IPS-15b (cell line): ENCODE measurements around the gene MVP.
A peak's percentile ranks its signal among the peaks of the same experiment; 100 is the strongest.
"Not testable (repeated sequence)": the region's sequence is repeated elsewhere in the genome, so short reads cannot be mapped to it uniquely, and the experiment has no call there.

Experiments used
- H3K27me3 ChIP-seq: one replicate; pipeline ENCODE4 v1.6.1; 2013; ENCODE audit warnings: low read length; ENCODE audit not compliant: control insufficient read depth, insufficient read depth
- H3K36me3 ChIP-seq: one replicate; pipeline ENCODE4 v1.6.1; 2013; ENCODE audit warnings: low read length; ENCODE audit not compliant: control insufficient read depth, insufficient read depth
- H3K4me1 ChIP-seq: one replicate; pipeline ENCODE4 v1.6.1; 2013; ENCODE audit warnings: mild to moderate bottlenecking, low read length; ENCODE audit not compliant: control insufficient read depth, insufficient read depth
- H3K4me3 ChIP-seq: one replicate; pipeline ENCODE4 v1.5.1; 2013; ENCODE audit warnings: low read depth, low read length
- H3K9ac ChIP-seq: one replicate; pipeline ENCODE4 v1.6.1; 2013; ENCODE audit warnings: low read depth, mild to moderate bottlenecking, low read length
- H3K9me3 ChIP-seq: one replicate; pipeline ENCODE4 v1.6.1; 2013; ENCODE audit warnings: mild to moderate bottlenecking, low read length; ENCODE audit not compliant: control insufficient read depth, insufficient read depth

Gene MVP

DNA sequence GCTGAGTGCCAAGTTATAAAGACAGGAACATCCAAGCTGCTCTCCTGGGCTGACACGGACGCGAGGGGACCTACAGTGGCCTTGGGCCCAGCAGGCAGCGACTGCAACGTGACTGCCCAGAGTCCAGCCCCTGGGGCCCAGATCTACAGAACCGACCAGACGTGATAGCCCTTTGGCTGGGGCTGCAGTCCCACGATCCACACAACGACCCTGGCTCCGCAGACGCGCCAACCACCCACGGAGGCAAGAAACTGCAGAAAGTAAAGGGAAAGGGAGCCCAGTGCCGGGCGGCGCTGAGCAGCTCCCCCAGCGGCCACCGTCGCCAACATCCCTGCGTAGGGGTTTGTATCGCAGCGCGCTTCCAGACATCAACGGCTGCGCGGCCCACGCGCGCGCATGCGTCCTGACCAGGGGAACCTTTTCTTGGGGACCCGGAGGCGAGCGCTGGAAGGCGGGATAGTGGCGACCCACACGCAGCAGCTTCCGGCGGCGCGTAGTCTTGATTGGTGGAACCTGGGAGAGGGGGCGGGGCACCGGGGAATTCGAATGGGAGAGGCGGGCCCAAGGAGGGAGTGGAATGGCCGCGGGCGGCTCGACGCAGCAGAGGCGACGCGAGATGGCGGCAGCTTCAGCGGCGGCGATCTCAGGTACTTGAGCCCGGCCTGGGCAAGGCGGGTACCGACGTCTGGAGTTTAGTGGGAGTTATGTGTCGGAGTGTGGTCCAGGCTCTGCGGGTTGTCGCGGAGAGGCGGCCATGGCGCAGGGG is 29.9 kb upstream of the MVP start, which contains the start of gene KIF22:
TSS of gene KIF22 (plus strand) at position 569 of the 766 bp plus-strand sequence. CDS start at position 578, 9 bp downstream.
- Histone ChIP-seq H3K4me3 (peak within 1 kb of the TSS; percentile 98), H3K9ac (peak within 1 kb of the TSS; percentile 99), H3K4me1 (peaks cover 11% of the 10 kb centered on the region), H3K9me3 (no peaks in the 10 kb centered on the region), H3K27me3 (peaks cover 3% of the 10 kb centered on the region), H3K36me3 (peaks cover 5% of the 10 kb centered on the region)

- H3K36me3 ChIP-seq = peaks cover 5% of the 10 kb centered on the region
- peak overlapping the region; percentile 98 for H3K4me3 ChIP-seq
- H3K9ac ChIP-seq = peak overlapping the region; percentile 80
- peaks cover 3% of the 10 kb centered on the region for H3K27me3 ChIP-seq
- peaks cover 11% of the 10 kb centered on the region for H3K4me1 ChIP-seq
- H3K9me3 ChIP-seq = no peaks in the 10 kb centered on the region
Observed at GRCh38 chr16:29790949-29791844, 29.1 kb upstream of the MVP start.

DNA sequence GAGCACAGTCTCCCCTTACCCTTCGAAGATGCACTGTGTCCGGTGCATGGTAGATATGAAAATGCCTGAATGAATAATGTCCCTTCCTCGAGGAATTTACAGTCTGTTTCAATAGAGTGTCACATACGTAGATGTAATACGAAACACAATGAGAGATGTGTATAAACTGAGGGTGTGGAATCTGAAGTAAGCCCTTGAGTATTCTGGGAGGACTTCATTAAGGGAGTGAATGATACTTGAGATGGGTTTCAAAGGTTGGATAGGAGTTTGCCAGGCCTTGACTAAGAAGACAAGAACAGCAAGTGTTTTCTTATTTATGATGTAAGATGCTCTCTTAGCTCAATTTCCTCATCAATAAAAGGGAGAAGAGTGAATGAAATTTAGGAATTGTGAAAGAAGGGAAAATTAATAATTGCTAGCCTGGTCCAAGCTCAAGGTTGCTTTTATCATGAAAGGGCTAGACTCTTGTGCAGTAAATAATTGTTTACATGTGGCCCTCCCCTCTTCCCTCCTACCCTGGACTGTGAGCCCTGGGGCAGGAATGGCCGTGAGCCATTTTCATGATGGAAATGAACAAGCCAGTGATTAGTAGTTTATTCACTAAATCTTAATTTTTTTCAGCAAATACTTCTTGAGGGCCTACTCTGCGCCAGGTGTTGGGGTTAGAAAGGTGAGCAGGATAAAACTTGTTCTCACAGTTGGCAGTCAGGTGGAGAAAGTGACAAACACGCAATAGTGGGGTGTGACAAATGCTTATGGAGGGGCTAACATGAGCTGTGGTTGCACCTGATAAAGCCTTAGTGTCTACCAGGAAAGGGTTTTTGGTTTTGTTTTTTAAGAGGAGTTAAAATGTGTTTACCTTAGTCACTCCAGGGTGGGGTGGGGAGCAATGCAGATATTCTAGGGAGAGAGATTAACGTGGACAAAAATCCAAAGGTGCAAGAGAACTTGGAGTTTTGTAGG is 28.1 kb upstream of the MVP start:
- Histone ChIP-seq H3K27me3 (peaks cover 3% of the 10 kb centered on the region), H3K4me1 (peaks cover 11% of the 10 kb centered on the region), H3K9me3 (no peaks in the 10 kb centered on the region), H3K36me3 (peaks cover 9% of the 10 kb centered on the region), H3K4me3 (peak overlapping the region; percentile 98), H3K9ac (peak overlapping the region; percentile 80)

DNA sequence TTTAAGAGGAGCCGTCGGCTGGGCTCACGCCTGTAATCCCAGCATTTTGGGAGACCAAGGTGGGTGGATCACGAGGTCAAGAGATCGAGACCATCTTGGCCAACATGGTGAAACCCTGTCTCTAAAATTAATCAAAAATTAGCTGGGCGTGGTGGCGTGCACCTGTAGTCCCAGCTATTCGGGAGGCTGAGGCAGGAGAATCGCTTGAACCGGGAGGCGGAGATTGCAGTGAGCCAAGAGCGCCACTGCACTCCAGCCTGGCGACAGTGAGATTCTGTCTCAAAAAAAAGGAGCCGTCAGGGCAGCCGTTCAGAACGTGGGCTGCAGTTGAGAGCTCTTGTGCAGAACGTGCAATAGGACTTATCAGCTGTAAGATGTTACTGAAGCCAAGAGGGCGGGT is 27.1 kb upstream of the MVP start:
- H3K9me3 ChIP-seq = not testable (repeated sequence)
- H3K4me1 ChIP-seq = peaks cover 11% of the 10 kb centered on the region

GRCh38 chr16:29794231-29794710 is 26.0 kb upstream of the MVP start:
- H3K9me3 ChIP-seq = no peaks in the 10 kb centered on the region
- peaks cover 30% of the 10 kb centered on the region for H3K36me3 ChIP-seq

More for the DNA sequence above, 27.1 kb upstream of the MVP start:
- peaks cover 18% of the 10 kb centered on the region for H3K36me3 ChIP-seq
- not testable (repeated sequence) for H3K27me3 ChIP-seq, H3K9ac ChIP-seq, H3K4me3 ChIP-seq

DNA sequence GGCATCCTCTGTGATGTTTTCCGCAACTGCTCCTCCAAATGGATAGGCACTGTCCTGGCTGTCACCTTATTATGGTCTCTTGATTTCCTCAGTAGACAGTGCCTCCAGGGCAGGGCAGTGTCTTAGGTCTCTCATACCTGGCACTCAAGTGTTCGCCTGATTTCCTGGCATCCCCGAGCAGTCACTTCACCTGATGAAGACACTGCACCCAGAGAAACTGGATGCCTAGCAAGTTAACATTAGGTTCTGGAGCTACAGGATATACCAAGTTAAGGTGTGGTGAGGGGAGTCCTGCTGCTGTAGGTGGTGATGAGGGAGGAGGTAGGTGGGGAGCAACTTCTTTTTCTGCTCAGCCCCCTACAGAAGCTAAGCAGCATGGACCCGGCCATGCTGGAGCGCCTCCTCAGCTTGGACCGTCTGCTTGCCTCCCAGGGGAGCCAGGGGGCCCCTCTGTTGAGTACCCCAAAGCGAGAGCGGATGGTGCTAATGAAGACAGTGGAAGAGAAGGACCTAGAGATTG is 17.8 kb upstream of the MVP start:
- no peaks in the 10 kb centered on the region for H3K27me3 ChIP-seq

More at GRCh38 chr16:29794231-29794710, 26.0 kb upstream of the MVP start:
- H3K4me3 ChIP-seq = no peak overlapping the region
- H3K27me3 ChIP-seq = no peaks in the 10 kb centered on the region
- no peak overlapping the region for H3K9ac ChIP-seq
- H3K4me1 ChIP-seq = peaks cover 11% of the 10 kb centered on the region

DNA sequence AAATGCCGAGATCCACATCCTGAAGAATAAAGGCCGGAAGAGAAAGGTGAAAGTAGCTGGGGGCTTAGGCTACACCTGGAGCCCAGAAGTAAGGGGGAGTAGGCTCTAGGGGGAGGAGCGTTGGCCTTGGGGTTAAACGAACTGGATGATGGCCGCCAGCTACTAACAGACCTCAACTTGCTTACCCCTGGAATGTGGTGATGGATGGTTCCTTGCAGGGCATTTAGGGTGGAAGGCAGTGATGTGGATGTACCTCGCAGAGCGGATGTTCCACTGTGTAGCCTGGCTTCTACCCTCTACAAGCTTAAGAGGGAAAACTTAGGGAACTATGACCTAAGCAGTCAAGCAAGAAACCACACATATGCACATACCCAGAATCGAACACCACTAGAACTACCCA is 16.2 kb upstream of the MVP start:
- Histone ChIP-seq H3K4me1 (peaks cover 13% of the 10 kb centered on the region), H3K4me3 (peak overlapping the region; percentile 85), H3K27me3 (no peaks in the 10 kb centered on the region), H3K9me3 (no peaks in the 10 kb centered on the region), H3K36me3 (peaks cover 39% of the 10 kb centered on the region), H3K9ac (no peak overlapping the region)

More for the DNA sequence above, 17.8 kb upstream of the MVP start:
- Histone ChIP-seq H3K9me3 (no peaks in the 10 kb centered on the region), H3K4me3 (no peak overlapping the region), H3K36me3 (peaks cover 45% of the 10 kb centered on the region), H3K4me1 (peaks cover 8% of the 10 kb centered on the region), H3K9ac (no peak overlapping the region)

- H3K9me3 ChIP-seq = no peaks in the 10 kb centered on the region
- H3K4me3 ChIP-seq = peak overlapping the region; percentile 85
- H3K27me3 ChIP-seq = no peaks in the 10 kb centered on the region
- peaks cover 14% of the 10 kb centered on the region for H3K4me1 ChIP-seq
- peaks cover 36% of the 10 kb centered on the region for H3K36me3 ChIP-seq
- peak overlapping the region; percentile 92 for H3K9ac ChIP-seq
Observed at GRCh38 chr16:29804455-29805231, 15.6 kb upstream of the MVP start.

DNA sequence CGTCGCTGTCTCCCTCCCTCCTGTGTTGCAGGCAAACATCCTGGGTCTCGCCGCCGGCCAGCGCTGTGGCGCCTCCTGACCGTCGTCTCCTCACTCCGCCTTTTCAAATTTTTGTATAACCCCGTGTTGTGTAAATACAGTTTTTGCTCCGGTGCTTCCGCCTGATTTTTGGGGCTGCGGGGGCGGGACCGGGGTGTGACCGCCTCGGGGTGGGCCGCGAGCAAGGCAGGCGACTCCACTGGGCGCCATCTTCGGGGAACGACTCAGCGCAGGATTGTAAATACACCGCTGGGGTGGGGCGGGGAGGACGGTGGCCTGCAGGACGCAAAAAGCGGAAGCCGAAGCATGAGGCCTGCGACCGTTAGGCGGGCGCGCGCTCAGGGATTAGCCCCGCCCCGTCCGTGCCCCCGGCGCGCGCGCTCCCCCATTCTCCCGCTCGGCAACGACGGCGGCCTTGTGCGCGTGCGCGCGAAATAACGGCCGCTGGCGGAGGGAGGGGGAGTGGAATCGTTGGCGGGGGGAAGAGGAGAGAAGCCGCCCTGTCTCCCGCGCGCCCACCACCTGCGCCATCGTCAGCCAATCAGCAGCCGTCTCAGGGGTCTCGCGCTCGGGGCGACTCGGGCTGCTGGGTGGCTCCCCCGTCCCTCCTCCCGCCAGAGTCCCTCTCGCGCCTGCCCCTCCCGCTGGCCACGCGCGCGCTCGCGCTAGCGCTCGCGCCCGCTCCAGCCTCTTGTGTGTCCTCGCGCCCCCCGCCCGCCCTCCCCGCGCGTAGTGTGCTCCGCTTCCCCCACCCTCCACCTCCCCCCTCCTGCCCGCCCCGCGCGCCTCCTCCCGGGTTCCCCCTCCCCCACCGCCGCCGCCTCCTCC is 14.8 kb upstream of the MVP start:
- Histone ChIP-seq H3K4me1 (peaks cover 14% of the 10 kb centered on the region), H3K4me3 (peak overlapping the region; percentile 85), H3K9ac (peak overlapping the region; percentile 92), H3K27me3 (no peaks in the 10 kb centered on the region), H3K9me3 (no peaks in the 10 kb centered on the region), H3K36me3 (peaks cover 34% of the 10 kb centered on the region)
